Endothelial cell of hepatic sinusoid (primary cell): Measurements from ENCODE around the gene SLC25A29.

Source experiments
- in situ Hi-C: cut with HindIII; loops from 2 replicates; pipeline ENCODE4 v1.10.0; 2017; ENCODE audit warnings: low sequenced_read_pairs

Gene SLC25A29

GRCh38 chr14:100295376-100296105, 10.7 kb downstream of the SLC25A29 start:
- in situ Hi-C loops: no loop called here

- in situ Hi-C loops: no loop called here
These were observed 11.3 kb downstream of the SLC25A29 start for GRCh38 chr14:100294963-100295330.

GRCh38 chr14:100294213-100294962, 11.9 kb downstream of the SLC25A29 start:
- in situ Hi-C loops: no loop called here

GRCh38 chr14:100293497-100294212, 12.6 kb downstream of the SLC25A29 start:
- in situ Hi-C loops: no loop called here

- in situ Hi-C loops: no loop called here
These were observed 13.3 kb downstream of the SLC25A29 start for GRCh38 chr14:100292776-100293461.

- in situ Hi-C loops: no loop called here
These were observed 13.9 kb downstream of the SLC25A29 start for GRCh38 chr14:100292301-100292775.

GRCh38 chr14:100291305-100292075, 14.8 kb downstream of the SLC25A29 start:
- in situ Hi-C loops: no loop called here

- in situ Hi-C loops: no loop called here
These were observed 15.5 kb downstream of the SLC25A29 start for GRCh38 chr14:100290607-100291304.

GRCh38 chr14:100289916-100290606, 16.2 kb downstream of the SLC25A29 start:
- in situ Hi-C loops: loop anchor here (10.0 kb wide), 1 partner anchor 45 kb away; no protein-coding TSS in a partner anchor

GRCh38 chr14:100288382-100289185, 17.7 kb downstream of the SLC25A29 start:
- in situ Hi-C loops: loop anchor here (10.0 kb wide), 1 partner anchor 46 kb away; no protein-coding TSS in a partner anchor

GRCh38 chr14:100287998-100288295, 18.3 kb downstream of the SLC25A29 start:
- in situ Hi-C loops: loop anchor here (10.0 kb wide), 1 partner anchor 47 kb away; no protein-coding TSS in a partner anchor

GRCh38 chr14:100287202-100287997, 18.8 kb downstream of the SLC25A29 start:
- in situ Hi-C loops: loop anchor here (10.0 kb wide), 1 partner anchor 47 kb away; no protein-coding TSS in a partner anchor

GRCh38 chr14:100286484-100287191, 19.6 kb downstream of the SLC25A29 start:
- in situ Hi-C loops: loop anchor here (10.0 kb wide), 1 partner anchor 48 kb away; no protein-coding TSS in a partner anchor

GRCh38 chr14:100285913-100286400, 20.3 kb downstream of the SLC25A29 start:
- in situ Hi-C loops: loop anchor here (10.0 kb wide), 1 partner anchor 49 kb away; no protein-coding TSS in a partner anchor

- in situ Hi-C loops: loop anchor here (10.0 kb wide), 1 partner anchor 50 kb away; no protein-coding TSS in a partner anchor
These were observed 21.0 kb downstream of the SLC25A29 start for GRCh38 chr14:100285021-100285912.
